ENCODE measurements around the gene SORBS2. TPM values are rescaled to one million over a fixed set of nuclear protein-coding genes. Genes with fewer than 3 reads are reported as not detected.
A peak's percentile ranks its signal among the peaks of the same experiment; 100 is the strongest.

The SORBS2 gene
- total and polyA plus RNA-seq, 4 donors: 11.2 to 70.4 (median 26.4) TPM

GRCh38 chr4:185837415-185838103 lies 25.6 kb upstream of the SORBS2 start:
- Histone ChIP-seq H3K27ac (ENCODE audit: low read depth in 1 of 2, low read length in 1 of 2) (peak overlapping the region in 1 of 2 donors; percentile 80), H3K36me3 (ENCODE audit: control insufficient read depth in 4 of 4, insufficient read depth in 4 of 4, low read length in 4 of 4) (no peaks in the 10 kb centered on the region), H3K9me3 (ENCODE audit: control insufficient read depth in 4 of 4, insufficient read depth in 3 of 4, low read length in 3 of 4) (no peaks in the 10 kb centered on the region), H3K9ac (ENCODE audit: insufficient read depth in 1 of 2, low read length in 2 of 2) (no peak overlapping the region), H3K4me1 (ENCODE audit: control insufficient read depth in 5 of 5, insufficient read depth in 5 of 5, low read length in 5 of 5) (peaks cover 0 to 26% (median 18%) of the 10 kb centered on the region in 5 donors), H3K4me3 (no peak overlapping the region), H3K27me3 (ENCODE audit: control insufficient read depth in 3 of 3, insufficient read depth in 3 of 3, low read length in 2 of 3) (no peaks in the 10 kb centered on the region)
- TF ChIP-seq CTCF (IDR thresholded peaks at IDR 0.05; ENCODE audit: control extremely low read depth, extremely low read depth): no peak
- ATAC-seq (ENCODE audit: insufficient read depth, low FRiP score) (no peak), DNase-seq (peak in 1 of 3 donors; percentile 36)
- WGBS, 2 donors: 59 to 79% methylated on average over 4 of the region's 4 CpGs

GRCh38 chr4:185836241-185837084 lies 24.5 kb upstream of the SORBS2 start:
- no peak for TF ChIP-seq CTCF (IDR thresholded peaks at IDR 0.05; ENCODE audit: control extremely low read depth, extremely low read depth)
- WGBS, 2 donors: 66 to 85% methylated on average over 7 of the region's 7 CpGs
- DNase-seq: no peak
- Histone ChIP-seq H3K27me3 (ENCODE audit: control insufficient read depth in 3 of 3, insufficient read depth in 3 of 3, low read length in 2 of 3) (no peaks in the 10 kb centered on the region), H3K4me3 (no peak overlapping the region), H3K27ac (ENCODE audit: low read depth in 1 of 2, low read length in 1 of 2) (peak overlapping the region in 1 of 2 donors; percentile 76), H3K36me3 (ENCODE audit: control insufficient read depth in 4 of 4, insufficient read depth in 4 of 4, low read length in 4 of 4) (no peaks in the 10 kb centered on the region), H3K9me3 (ENCODE audit: control insufficient read depth in 4 of 4, insufficient read depth in 3 of 4, low read length in 3 of 4) (no peaks in the 10 kb centered on the region), H3K9ac (ENCODE audit: insufficient read depth in 1 of 2, low read length in 2 of 2) (no peak overlapping the region), H3K4me1 (ENCODE audit: control insufficient read depth in 5 of 5, insufficient read depth in 5 of 5, low read length in 5 of 5) (peaks cover 0 to 26% (median 18%) of the 10 kb centered on the region in 5 donors)
- no peak for ATAC-seq (ENCODE audit: insufficient read depth, low FRiP score)

GRCh38 chr4:185835814-185836213 lies 23.8 kb upstream of the SORBS2 start:
- peak overlapping the region in 1 of 2 donors; percentile 80 for H3K27ac ChIP-seq (ENCODE audit: low read depth in 1 of 2, low read length in 1 of 2)
- H3K4me3 ChIP-seq: no peak overlapping the region
- no peak overlapping the region for H3K9ac ChIP-seq (ENCODE audit: insufficient read depth in 1 of 2, low read length in 2 of 2)
- H3K27me3 ChIP-seq (ENCODE audit: control insufficient read depth in 3 of 3, insufficient read depth in 3 of 3, low read length in 2 of 3): no peaks in the 10 kb centered on the region
- H3K4me1 ChIP-seq (ENCODE audit: control insufficient read depth in 5 of 5, insufficient read depth in 5 of 5, low read length in 5 of 5): peaks cover 0 to 26% (median 21%) of the 10 kb centered on the region in 5 donors
- whole genome bisulfite sequencing, 2 donors: 89 to 92% methylated on average over 6 of the region's 6 CpGs
- no peaks in the 10 kb centered on the region for H3K36me3 ChIP-seq (ENCODE audit: control insufficient read depth in 4 of 4, insufficient read depth in 4 of 4, low read length in 4 of 4)
- ATAC-seq (ENCODE audit: insufficient read depth, low FRiP score): no peak
- no peaks in the 10 kb centered on the region for H3K9me3 ChIP-seq (ENCODE audit: control insufficient read depth in 4 of 4, insufficient read depth in 3 of 4, low read length in 3 of 4)
- no peak for TF ChIP-seq CTCF (IDR thresholded peaks at IDR 0.05; ENCODE audit: control extremely low read depth, extremely low read depth)
- no peak for DNase-seq
